ENCODE measurements around the gene PAIP1.
"Not testable (repeated sequence)": the region's sequence is repeated elsewhere in the genome, so short reads cannot be mapped to it uniquely, and the experiment has no call there.

PAIP1 gene

DNA sequence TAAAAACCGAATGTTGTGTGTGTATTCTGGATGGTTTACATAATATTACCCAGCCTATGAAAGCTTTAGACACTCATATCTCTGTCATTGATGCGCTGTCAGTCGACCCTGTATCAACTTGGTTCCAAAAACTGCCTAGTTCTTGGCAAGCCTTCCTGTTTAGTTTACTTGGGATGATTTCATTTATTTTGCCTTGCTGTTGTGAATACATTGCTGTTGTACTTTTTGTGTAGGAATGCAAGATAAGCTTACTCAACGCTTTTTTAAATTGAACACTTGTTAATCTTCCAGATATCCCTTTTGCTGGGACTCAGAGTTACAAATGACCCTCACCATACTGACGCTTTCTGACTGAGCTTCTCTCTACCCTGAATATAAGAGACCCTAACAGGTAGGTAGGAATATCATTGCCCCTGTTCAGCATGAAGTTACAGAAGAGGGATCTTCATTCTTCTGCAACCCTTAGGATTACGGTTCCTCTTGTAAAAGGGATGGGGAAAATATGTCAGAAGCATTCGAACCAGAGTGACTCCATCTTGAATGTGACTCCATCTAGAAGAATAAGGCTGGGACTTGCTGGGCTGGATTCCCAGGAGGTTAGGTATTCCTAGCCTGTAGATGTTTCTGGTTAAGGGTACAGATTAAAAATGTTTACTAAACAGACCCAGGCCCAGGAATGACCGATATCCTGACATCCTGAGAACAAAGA, 13.7 kb upstream of the PAIP1 start:
- no peak for DNase-seq

DNA sequence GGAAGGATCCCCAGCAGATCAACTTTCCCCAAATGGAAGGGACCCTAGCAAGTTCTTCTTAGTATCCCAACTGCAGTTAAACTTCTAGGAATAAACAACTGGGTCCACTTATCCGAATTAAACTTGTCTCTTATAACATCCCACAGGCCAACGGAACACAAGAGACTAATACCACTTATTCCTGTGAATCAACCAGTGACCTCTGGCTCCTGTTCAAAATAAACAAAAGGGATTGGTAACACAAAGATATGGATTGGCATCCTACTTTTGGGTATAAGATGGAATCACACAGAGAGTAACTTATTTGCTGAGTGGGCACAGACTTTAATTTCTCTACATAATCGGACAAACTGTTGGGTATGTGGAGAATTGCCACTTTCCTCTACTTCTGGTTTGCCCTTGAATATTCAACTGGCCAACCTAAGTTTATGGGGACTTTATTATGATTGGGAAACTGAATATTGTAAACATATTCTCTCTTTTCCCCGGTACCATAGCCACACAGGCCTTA, 12.4 kb upstream of the PAIP1 start:
- DNase-seq = no peak

DNA sequence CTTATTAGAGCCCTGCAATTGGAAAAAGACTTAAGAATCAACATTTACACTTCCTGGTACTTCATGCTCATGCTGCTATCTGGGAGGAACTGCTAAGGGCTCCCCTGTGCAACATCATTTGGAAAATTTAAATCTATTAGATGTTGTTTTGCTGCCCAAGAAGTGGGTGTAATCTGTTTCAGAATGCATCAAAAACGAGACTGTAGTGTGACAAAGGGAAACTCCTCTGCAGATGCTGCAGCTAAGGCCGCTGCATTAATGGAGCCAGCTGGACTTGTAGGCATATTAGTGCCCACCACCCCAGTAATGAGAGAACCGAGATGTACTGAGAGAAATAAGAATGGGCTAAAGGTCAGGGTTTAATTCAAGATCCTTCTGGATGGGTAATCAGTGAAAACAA, 11.1 kb upstream of the PAIP1 start:
- no peak for DNase-seq

DNA sequence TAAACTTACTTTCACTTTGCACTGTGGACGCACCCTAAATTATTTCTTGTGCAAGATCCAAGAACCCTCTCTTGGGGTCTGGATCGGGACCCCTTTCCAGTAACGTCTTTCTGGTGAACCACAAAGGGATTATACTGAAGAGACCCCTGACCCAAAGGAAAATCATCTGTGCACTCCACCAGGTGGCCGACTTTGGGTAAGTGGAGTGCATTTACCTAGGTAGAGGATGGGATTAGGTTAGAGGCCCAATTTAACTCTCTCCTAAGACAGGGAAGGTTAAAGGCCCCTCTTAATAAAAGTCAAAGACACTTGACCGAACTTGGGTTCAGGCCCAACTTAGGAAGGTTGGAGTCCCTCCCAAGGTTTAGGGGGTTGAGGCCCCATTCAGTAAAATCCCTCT, 8.2 kb upstream of the PAIP1 start:
- no peak for DNase-seq

DNA sequence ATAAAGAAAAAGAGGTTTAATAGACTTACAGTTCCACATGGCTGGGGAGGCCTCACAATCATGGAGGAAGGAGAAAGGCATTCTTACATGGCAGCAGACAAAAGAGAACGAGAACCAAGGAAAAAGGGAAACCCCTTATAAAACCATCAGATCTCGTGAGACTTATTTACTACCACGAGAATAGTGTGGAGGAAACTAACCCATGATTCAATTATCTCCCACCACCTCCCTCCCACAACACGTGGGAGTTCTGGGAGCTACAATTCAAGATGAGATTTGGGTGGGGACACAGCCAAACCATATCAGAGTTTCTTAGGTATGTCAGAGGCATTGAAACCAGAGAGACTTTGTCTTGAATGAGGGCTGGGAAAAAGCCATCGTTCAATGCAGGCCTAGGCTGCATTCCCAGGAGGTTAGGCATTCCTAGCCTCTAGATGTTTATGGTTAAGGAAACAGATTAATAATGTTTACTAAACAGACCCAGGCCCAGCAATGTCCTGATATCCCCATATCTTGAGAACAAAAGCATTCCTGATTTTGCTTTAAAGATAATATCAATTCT, 7.5 kb upstream of the PAIP1 start:
- DNase-seq = no peak

DNA sequence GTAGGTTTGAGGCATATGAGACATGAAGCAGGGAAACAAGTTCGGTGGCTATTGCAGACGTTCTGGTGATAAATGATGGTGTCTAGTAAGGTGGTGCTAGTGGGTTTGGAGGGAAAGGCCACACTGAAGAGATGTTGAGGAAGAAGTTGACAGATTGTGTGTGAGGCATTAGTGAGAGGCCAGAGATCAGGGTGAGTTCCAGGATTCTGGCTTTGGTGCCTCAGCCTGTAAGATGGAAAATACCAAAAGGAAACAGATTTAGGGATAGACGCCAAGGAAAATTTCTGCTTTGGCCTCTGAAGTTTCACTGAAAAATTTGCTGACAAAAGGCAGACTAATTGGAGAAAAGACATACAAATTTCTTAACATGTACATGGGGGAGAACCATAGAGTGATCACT, 6.4 kb upstream of the PAIP1 start:
- no peak for DNase-seq

DNA sequence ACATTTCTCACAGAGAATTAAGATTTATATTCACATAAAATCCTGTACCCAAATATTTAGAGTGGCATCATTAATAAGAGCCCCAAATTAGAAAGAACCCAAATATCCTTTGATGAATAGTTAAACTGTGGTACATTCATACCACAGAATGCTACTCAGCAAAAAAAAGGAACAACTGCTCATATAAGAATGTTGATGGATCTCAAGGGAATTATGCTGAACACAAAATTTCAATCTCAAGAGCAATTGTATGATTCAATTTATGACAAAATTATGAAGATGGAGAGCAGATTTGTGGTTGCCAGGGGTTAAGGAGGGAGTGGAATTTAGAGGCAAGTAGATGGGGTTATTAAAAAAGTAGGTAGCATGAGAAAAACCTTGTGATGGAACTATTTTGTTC, 4.5 kb upstream of the PAIP1 start:
- no peak for DNase-seq

DNA sequence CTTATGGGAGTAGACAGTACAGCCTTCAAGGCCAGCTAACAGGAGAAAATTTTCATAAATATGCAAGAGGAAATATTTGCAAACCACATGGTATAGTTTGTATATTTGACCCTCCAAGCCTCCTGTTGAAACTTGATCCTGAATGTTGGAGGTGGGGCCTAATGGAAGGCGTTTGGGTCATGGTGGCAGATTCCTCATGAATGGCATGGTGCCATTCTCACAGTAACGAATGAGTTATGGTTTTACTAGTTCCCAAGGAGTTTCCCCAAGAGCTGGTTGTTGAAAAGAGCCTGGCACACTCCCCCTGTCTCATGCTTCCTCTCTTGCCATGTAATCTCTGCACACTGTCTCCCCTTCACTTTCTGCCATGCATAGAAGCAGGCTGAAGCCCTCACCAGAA, 3.3 kb upstream of the PAIP1 start:
- DNase-seq = no peak

DNA sequence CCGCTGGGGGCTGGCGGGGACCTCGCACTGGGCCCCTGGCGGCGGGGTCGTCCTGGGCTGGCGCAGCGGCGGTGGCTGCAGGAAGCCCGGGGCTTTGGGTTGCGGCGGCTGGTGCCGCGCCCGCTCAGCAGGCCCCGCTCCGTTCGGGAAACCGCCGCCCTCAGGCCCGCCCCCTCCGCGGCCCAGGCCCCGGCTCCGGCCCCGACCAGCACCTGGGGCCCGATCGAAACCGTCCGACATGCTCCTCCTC, 345 bp downstream of the PAIP1 start:
- not testable (repeated sequence) for DNase-seq

DNA sequence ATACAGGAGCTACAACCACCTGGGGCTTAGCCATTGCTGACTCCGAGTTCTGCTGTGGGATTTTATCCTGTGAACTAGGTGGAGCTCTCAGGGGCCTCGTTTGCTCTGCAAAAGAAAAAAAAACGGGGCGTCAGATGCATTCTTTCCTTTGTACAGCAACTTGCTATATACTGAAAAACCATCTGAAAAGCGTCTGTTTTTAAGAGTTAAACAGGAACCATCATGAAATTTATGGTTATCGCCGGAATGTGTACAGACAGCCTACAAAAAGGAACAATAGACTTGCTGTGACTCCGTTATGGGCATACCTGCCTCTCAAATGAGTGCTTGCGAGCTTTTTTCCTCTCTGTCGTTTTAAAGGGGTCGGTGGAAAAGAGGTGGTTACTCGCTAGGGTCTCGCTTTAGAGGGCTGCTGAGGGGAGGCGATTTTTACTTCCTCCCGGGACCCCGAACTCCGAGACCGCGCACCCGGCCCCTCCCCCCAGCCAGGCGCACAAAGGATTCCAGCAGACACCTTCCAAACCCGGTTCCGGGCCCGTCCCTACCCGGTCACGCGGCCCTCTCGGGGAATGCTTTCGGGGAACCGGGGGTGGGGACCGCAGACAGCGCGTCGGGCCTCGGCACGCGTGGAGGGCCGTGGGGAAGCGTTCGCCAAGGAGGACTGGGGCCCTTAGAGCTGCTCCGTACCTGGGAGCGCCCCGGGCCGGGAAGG, 826 bp downstream of the PAIP1 start:
- DNase-seq = peak; percentile 51

DNA sequence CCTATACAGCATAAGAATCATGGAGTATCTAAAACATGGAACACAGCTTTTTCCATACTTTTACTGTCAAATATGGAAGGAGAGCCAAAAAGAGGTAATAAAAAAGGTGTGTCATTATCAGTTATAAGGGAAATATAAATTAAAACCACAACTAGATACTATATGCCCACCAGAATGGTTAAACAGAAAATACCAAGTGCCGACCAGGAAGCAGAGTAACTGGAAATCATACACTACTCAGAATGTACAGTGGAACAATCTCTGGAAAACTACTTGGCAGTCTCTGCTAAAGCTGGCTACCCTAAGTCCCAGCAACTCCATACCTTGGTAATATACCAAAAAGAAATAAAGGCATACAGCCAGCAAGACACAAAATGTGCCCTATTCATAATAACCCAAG, 2.4 kb downstream of the PAIP1 start:
- no peak for DNase-seq

DNA sequence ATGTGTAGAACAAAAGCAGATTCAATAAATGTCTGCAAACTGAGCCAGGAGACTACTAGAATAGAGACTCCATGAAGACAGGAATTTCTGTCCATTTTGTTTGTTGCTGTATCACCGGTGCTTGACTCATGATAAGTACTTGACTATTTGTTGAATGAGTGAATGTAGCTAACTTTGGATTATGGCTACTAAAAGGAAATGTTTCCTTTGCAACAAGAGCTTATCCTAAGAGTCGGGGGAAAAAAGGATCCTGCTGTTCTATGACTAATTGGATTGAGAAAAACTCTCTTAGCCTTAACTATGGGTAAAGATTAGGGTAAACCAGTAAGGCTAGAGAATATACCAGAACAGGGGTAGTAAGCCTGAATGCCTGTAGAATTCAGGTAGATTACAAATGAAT, 3.5 kb downstream of the PAIP1 start:
- DNase-seq = no peak

DNA sequence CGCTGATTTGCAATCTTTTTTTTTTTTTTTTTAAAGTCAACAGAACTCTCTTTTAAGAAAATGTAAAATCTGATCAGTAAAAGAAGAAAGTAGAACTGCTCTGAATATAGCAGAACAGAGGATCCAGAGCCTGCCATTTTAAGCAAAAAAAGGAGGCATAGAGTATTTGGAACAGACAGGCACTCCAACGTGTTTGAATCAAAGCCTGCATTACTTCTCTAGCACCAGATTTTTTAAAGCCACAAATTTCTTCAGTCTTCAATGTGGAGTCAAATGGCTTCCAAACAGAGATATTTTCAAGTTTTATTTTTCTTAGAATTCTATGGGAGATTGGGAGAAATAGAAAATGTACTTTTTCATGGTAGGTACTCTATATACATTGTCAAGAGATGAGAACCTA, 5.1 kb downstream of the PAIP1 start:
- DNase-seq = no peak

DNA sequence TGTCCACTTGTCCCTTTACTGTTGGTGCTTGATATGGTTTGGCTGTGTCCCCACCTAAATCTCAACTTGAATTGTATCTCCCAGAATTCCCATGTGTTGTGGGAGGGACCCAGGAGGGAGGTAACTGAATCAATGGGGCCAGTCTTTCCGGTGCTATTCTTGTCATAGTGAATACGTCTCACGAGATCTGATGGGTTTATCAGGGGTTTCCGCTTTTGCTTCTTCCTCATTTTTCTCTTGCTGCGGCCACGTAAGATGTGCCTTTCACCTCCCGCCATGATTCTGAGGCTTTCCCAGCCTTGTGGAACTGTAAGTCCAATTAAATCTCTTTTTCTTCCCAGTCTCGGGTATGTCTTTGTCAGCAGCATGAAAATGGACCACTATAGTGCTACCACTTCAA, 7.6 kb downstream of the PAIP1 start:
- not testable (repeated sequence) for DNase-seq

DNA sequence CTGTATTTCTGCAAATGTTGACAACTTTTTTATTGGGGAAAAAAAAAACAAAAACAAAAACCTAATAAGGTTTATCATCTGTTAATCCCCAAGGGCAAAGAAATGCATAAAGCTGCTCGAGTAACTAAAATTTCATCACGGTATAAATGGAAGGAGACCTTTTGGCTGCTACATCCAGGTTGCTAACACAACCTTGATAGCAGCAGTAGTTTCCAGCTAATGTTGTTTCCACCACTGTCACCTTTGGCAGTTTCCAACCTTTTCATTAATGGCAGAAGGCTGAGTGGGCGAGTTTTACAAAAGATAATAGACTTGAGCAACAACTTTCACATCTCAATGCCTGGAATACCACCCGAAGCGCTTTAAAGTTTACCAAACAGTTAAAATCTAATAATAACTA, 8.5 kb downstream of the PAIP1 start:
- no peak for DNase-seq

DNA sequence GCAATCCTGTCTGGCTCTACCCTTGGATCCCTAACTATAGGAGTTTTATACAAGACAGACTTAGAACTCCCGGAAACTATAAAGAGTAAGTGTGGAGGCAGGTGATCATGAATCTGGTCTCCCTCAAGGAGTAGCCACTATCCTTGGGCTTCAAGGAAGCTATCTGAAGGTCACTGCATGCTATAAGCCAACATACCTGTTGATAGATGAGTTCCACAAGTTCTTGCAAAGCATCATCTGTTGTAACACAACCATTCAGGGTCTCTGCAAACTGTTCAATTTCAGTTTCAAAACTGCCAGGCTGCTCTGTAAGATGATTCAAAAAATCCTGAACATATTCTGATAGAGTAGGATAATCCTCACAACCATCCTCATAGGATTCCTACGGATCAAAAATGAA, 9.3 kb downstream of the PAIP1 start:
- no peak for DNase-seq

DNA sequence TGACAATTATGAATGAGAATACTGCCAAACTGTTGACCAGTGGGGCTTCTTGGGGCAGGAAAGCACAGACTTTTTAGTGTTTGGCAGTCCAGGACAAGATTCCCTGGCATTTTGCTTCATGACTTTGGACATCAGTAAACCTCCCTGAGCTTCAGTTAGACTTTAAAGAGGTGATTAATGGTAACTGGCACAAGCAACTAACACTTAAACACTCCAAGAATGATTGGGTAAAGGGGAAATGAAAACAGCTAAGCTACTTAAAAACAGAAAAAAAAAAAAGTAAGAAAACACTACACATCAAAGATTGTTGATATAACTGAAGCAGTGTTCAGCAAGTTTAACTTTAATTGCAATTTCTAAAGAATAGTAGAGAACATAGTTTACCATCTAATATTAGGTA, 13.4 kb downstream of the PAIP1 start:
- DNase-seq = no peak

DNA sequence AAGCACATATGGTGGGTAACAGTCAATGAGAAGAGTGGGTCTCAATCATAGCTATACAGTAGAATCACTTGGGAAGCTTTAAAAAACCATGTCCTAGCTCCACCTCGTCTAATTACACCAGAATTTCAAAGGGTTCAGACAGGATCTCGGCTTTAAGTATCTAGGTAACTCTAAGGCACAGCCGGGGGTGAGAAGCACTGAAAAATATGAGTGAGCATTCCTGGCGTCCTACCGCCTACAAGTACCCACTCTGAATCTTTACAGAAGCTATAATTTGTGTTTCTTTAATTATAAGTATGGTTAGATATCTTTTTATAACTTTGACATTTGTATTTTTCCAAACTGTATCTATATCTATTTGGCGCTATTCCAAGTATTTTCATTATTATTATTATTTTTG, 16.1 kb downstream of the PAIP1 start:
- DNase-seq = no peak

DNA sequence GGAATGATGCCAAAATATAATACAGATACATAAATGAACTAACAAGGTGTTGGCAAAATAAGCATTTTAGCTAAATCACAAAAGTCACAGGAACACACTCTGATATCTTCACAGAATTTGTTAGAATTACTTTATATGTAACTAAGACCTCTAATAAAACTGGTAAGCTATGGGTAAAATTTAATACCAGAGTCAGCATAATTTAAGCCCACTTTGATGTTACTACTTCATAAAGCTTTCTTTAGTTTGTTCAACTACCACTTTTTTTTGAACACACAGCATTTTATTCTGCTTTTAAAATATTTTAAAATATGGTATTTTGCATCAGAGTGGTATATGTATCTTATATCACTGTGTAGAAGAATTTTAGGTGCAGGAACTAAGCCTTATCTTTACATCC, 19.9 kb downstream of the PAIP1 start:
- no peak for DNase-seq

DNA sequence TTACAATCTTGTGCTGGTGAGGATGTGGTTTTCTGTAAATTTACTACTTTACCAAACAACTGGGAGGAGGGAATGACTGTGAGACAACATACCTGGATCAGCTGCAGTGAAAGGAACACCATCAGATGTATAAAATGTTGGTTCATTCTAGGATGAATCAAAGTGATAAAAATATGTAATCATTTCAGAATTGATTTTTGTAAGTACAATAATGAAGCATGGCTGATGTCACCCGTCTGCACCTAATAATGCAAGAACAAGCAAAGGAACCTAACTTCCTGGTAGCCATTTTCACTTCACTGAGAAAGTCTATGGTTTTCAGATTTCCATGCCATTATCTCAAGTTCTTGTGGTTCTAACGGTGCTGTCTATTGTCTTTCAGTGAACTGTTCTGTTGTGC, 23.2 kb downstream of the PAIP1 start:
- no peak for DNase-seq

DNA sequence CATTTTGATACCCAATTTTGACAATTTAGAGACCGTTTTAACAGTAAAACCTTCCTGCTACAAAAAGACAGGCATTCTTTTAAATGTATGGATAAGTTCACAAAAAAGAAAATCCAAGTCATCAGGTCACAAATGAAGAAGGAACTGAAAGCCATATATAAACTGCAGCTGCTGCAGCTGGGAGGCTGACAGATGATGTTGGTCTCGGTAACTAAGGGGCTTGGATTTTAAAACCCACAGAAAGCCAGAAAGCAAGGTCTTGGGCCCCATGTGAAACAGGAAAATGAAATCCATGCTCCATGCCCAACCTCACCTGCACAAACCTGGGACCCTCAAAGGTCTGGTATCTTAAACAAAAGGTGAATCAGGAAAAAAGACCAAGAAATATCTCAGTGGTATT, 26.2 kb downstream of the PAIP1 start:
- no peak for DNase-seq

DNA sequence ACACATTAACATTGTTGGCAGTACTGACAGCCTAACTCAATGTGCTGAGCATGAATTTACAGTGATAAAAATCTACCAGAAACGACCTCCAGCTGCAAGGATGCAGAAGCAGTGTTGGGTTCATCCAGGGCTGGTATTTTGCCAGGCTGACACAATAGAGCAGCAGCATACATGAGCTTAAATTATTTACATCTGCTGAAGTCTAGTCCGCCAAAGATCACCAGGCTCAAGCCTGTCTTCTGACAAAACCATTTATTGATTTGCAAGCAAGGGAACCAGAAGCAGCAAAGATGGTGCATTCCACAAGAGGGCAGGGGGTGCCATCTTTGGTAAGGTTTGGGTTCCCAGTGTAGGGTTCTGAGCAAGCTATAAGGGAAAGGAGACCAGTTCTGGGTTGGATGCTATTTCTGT, 33.2 kb downstream of the PAIP1 start:
- no peak for DNase-seq

DNA sequence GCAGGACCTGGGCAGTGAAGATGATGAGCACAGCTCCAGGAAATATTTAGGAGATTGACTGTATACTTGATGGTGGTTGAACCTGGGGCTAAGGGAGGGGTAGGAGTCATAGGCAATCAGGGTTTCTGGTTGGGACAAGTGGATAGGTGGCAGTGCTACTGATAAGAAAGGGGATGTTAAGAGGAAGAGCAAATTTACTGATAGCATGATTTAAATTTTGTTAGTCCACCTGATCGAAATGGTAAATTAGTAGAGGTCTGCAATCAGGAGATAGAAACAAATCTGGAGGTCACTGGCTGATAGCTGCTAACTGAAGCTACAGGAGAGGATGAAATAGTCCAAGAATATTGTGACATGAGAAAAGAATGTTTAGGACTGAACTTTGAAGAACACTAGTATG, 36.3 kb downstream of the PAIP1 start:
- no peak for DNase-seq

DNA sequence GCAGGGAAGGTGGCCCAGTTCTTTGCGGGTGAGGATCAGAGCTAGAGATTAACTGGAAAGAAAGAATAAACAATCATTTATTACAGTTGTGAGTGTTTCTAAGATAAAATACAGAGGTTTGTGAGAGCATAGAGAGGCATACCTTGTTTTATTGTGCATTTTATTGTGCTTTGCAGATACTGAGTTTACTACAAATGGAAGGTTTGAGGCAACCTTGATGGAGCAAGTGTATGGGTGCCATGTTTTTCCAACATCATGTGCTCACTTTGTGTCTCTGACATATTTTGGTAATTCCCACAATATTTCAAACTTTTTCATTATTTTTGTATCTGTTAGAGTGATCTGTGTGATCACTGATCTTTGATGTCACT, 41.2 kb downstream of the PAIP1 start:
- DNase-seq = no peak

All from CD4-positive, alpha-beta T cell treated with Interleukin-21 for 1 hour (primary cell).